Heart right ventricle (tissue), 16 donors: ENCODE measurements around the gene MTREX. TPM values are rescaled to one million over a fixed set of nuclear protein-coding genes. Genes with fewer than 3 reads are reported as not detected.

Experiments used
- ATAC-seq, 8 donors: fragments of 200-7000 bp; cut with Tn5 transposase; one replicate each; pipeline ENCODE4 v1.9.1; 2020; ENCODE audit warnings: mild to moderate bottlenecking in 8 of 8, moderate library complexity in 8 of 8, moderate number of reproducible peaks in 1 of 8
- DNase-seq, 2 donors: peaks; one replicate each; pipeline ENCODE4 v3.0.0-alpha.2; 2020
- H3K27ac ChIP-seq, 10 donors: fragments of 200-600 bp; sonication (generic) in 2 of 10; one replicate each; pipeline versions ENCODE4 v1.5.0 to v1.8.0; 2020 to 2022; ENCODE audit warnings: mild to moderate bottlenecking in 3 of 10
- H3K27me3 ChIP-seq, 7 donors: fragments of 200-600 bp; one replicate each; pipeline ENCODE4 v1.8.0; 2021 to 2022; ENCODE audit warnings: mild to moderate bottlenecking in 2 of 7
- H3K36me3 ChIP-seq, 9 donors: fragments of 200-600 bp; sonication (generic) in 1 of 9; one replicate each; pipeline versions ENCODE4 v1.5.0 to v1.8.0; 2020 to 2022; ENCODE audit warnings: mild to moderate bottlenecking in 2 of 9
- H3K4me1 ChIP-seq, 9 donors: fragments of 200-600 bp; sonication (generic) in 1 of 9; one replicate each; pipeline versions ENCODE4 v1.5.0 to v1.8.0; 2020 to 2022; ENCODE audit warnings: mild to moderate bottlenecking in 4 of 9
- H3K4me3 ChIP-seq, 10 donors: fragments of 200-600 bp; sonication (generic) in 2 of 10; one replicate each; pipeline versions ENCODE4 v1.5.0 to v1.8.0; 2020 to 2022; ENCODE audit warnings: mild to moderate bottlenecking in 7 of 10, moderate library complexity in 2 of 10
- H3K9me3 ChIP-seq, 11 donors: fragments of 200-600 bp in 10 of 11; sonication (generic) in 2 of 11; one replicate each; pipeline versions ENCODE4 v1.5.0 to v1.8.0; 2013 to 2022; ENCODE audit warnings: mild to moderate bottlenecking in 2 of 11, control low read depth in 1 of 11, moderate library complexity in 1 of 11
- CTCF ChIP-seq, 9 donors: fragments of 200-600 bp; sonication (generic) in 2 of 9; IDR thresholded peaks; one replicate each; pipeline versions ENCODE4 v1.5.0 to v1.8.0; 2021 to 2022; ENCODE audit warnings: antibody characterized with exemption in 9 of 9, mild to moderate bottlenecking in 5 of 9, moderate library complexity in 1 of 9
- WGBS, 2 donors: extraction: QIAGEN DNeasy Blood & Tissue Kit; methylation state at CpG; one replicate each; pipeline ENCODE4 v1.1.7; 2013; ENCODE audit warnings: inconsistent platforms in 1 of 2; 5-methylcytosine and 5-hydroxymethylcytosine counted together
- intact Hi-C, 10 donors: fragments of 100-400 bp; cut with DNase I; formaldehyde crosslinking; loops; one replicate each; pipeline versions ENCODE4 v1.11.1 to v1.14.2; 2022
- polyA plus RNA-seq, 2 donors: library from polyadenylated mRNA; stranded (reverse); fragments of 200-250 nt; gene quantifications; one replicate each; pipeline ENCODE4 v1.2.3, GENCODE V29; 2013
- total RNA-seq, 10 donors: library from RNA; stranded (reverse); fragmentation: NEBNext Ultra II Directional in 3 of 10; extraction: Animal tissue kit (Norgen Biotek cat#: 25700) in 3 of 10; gene quantifications; one replicate each; pipeline versions ENCODE4 v1.2.1 to v1.2.4, GENCODE V29; 2021 to 2023
- donor health status: Arrhythmogenic right ventricular cardiomyopathy.
- donor health status: ischemic (EF 13 %, LVEDD 7.1; RV severe dilation, severe dysfunction).
- donor health status: healthy with polysubstance abuse.
- donor health status: DM: no; HTN: yes; CAD: no.
- donor health status: DM: no; HTN: no; CAD: no.
- donor health status: ischemic (EF 25% LVEDD 6.9; RV normal size, moderate dysfunction).
- donor health status: ischemic (EF 25% LVEDD 5.7; RV mildly dilated, moderate dysfunction).
- donor health status: healthy.
- donor health status: DM: yes; HTN: yes; CAD: no.
- donor health status: Ischemic cardiomyopathy.
- donor health status: ischemic (EF 35%, LVEDD 5.7; RV mildly dilated, moderate dysfunction).
- donor health status: nonischemic (EF 11% LVEDD 7.7; RV severe dilation, severe dysfunction).
- donor health status: DM: yes; HTN: yes; CAD: no.
- donor health status: PGD.
- donor health status: ischemic (EF 29% LVEDD 5.4; RV normal size, mild dysfunction).
- donor health status: nonischemic (EF 23%, LVEDD 6.1; RV moderate dilation, normal function).

The MTREX gene
- total and polyA plus RNA-seq, 12 donors, result 17.9 to 69.9 (median 62.1) TPM

GRCh38 chr5:55416306-55416705, 108.5 kb downstream of the MTREX start:
- Histone ChIP-seq H3K4me1 (peaks cover 0 to 40% (median 22%) of the 10 kb centered on the region in 9 donors), H3K9me3 (no peaks in the 10 kb centered on the region), H3K27ac (no peak overlapping the region), H3K27me3 (no peaks in the 10 kb centered on the region), H3K4me3 (no peak overlapping the region), H3K36me3 (peaks cover 0 to 85% (median 4%) of the 10 kb centered on the region in 9 donors)
- ATAC-seq, result no peak
- no peak for TF ChIP-seq CTCF (IDR thresholded peaks at IDR 0.05)
- no peak for DNase-seq
- intact Hi-C loops, result no loop called here

- no peak for DNase-seq
- no peak for TF ChIP-seq CTCF (IDR thresholded peaks at IDR 0.05)
- ATAC-seq, result peak in 2 of 8 donors; percentile 16 to 36
- Histone ChIP-seq H3K36me3 (peaks cover 0 to 89% (median 22%) of the 10 kb centered on the region in 9 donors), H3K27ac (peak overlapping the region in 5 of 10 donors; percentile 0 to 56 (median 23)), H3K4me1 (peaks cover 3 to 57% (median 36%) of the 10 kb centered on the region in 9 donors), H3K9me3 (no peaks in the 10 kb centered on the region), H3K27me3 (no peaks in the 10 kb centered on the region), H3K4me3 (no peak overlapping the region)
- intact Hi-C loops, result no loop called here
These were observed 111.5 kb downstream of the MTREX start for GRCh38 chr5:55418994-55419968.

DNA sequence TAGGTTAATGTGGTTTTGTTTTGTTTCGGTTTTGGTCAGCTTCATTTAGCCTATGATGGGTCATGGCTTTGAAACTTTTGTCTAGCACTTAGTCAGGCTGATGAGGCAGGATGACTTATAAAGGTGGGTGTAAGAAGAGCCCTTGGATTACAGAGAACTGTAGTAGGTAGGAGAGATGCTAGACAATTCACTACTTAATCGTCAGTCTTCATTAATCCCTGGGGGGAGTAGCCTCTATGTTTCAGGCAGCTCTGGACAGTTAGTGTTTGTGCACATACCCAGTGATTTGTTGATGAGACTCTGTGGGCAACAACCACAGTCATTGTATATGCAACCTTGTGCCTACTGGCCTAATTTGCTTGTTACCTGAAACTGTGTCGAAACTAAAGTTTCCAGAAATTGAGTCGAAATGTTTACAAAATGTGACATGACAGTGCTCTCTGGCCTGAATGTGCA, 113.3 kb downstream of the MTREX start:
- peaks cover 0 to 89% (median 39%) of the 10 kb centered on the region in 9 donors for H3K36me3 ChIP-seq
- H3K9me3 ChIP-seq, result no peaks in the 10 kb centered on the region
- ATAC-seq (no peak), DNase-seq (no peak)
- TF ChIP-seq CTCF (IDR thresholded peaks at IDR 0.05), result no peak
- H3K27me3 ChIP-seq, result no peaks in the 10 kb centered on the region
- intact Hi-C loops, result loop anchor here in 5 of 10 donors (10.0 kb wide), 3 partner anchors 104 to 174 kb away; partner anchors contain the start of gene PLPP1 (in 3 of the 5)
- peak overlapping the region in 3 of 10 donors; percentile 8 to 51 (median 36) for H3K27ac ChIP-seq
- WGBS, 2 donors, result 88 to 93% methylated on average over 4 of the region's 4 CpGs
- no peak overlapping the region for H3K4me3 ChIP-seq
- peaks cover 3 to 52% (median 29%) of the 10 kb centered on the region in 9 donors for H3K4me1 ChIP-seq

GRCh38 chr5:55426455-55426854, 118.7 kb downstream of the MTREX start:
- ATAC-seq (peak in 1 of 8 donors; percentile 13), DNase-seq (no peak)
- Histone ChIP-seq H3K9me3 (no peaks in the 10 kb centered on the region), H3K27me3 (no peaks in the 10 kb centered on the region), H3K4me1 (peaks cover 6 to 60% (median 33%) of the 10 kb centered on the region in 9 donors), H3K4me3 (no peak overlapping the region), H3K27ac (peak overlapping the region in 7 of 10 donors; percentile 20 to 61 (median 34)), H3K36me3 (peaks cover 0 to 91% (median 39%) of the 10 kb centered on the region in 9 donors)
- no peak for TF ChIP-seq CTCF (IDR thresholded peaks at IDR 0.05)
- WGBS, 2 donors, result 96 to 97% methylated on average over 4 of the region's 4 CpGs
- intact Hi-C loops, result loop anchor here in 5 of 10 donors (10.0 kb wide), 3 partner anchors 98 to 168 kb away; partner anchors contain the start of gene PLPP1 (in 3 of the 5)
